Measurements from ENCODE around the gene GAPDHS. TPM values are rescaled to one million over a fixed set of nuclear protein-coding genes. Genes with fewer than 3 reads are reported as not detected.

Gene GAPDHS
- total and polyA plus RNA-seq, 2 donors (not counting 1 experiment from before 2014, with no cell fraction given) = not detected

- ATAC-seq (ENCODE audit: low read depth) = no peak
- POLR2A ChIA-PET = interaction anchor here (0.5 to 0.6 kb wide), 2 partner anchors 17 to 93 kb away, joined by 3 to 6 read pairs; no protein-coding TSS in a partner anchor
- Histone ChIP-seq H3K9ac (ENCODE audit: low read length) (no peak overlapping the region), H4K20me1 (ENCODE audit: control insufficient read depth, insufficient read depth, low read length, poor library complexity, severe bottlenecking) (no peaks in the 10 kb centered on the region), H3K9me3 (ENCODE audit: control extremely low read depth in 1 of 3, control insufficient read depth in 2 of 3, insufficient read depth in 1 of 3, low read length in 2 of 3) (no peaks in the 10 kb centered on the region), H3K36me3 (replicated peaks in 1 of 2; ENCODE audit: control extremely low read depth in 1 of 2, control insufficient read depth in 1 of 2, extremely low read depth in 1 of 2, insufficient read depth in 2 of 2, low read length in 1 of 2) (no peaks in the 10 kb centered on the region), H3K4me3 (ENCODE audit: control extremely low read depth in 1 of 5, extremely low read depth in 1 of 5, insufficient read depth in 1 of 5, low read depth in 2 of 5, low read length in 4 of 5) (no peak overlapping the region), H3K27me3 (replicated peaks in 1 of 4; ENCODE audit: control extremely low read depth in 1 of 4, control insufficient read depth in 3 of 4, insufficient read depth in 4 of 4, low read length in 3 of 4) (peaks cover 0 to 3% (median 0%) of the 10 kb centered on the region in 4 experiments), H2AFZ (ENCODE audit: insufficient read depth, low read depth, low read length, poor library complexity, severe bottlenecking) (no peak overlapping the region), H3K4me2 (replicated peaks; ENCODE audit: low read depth, low read length, poor library complexity, severe bottlenecking) (no peak overlapping the region), H3K79me2 (ENCODE audit: control insufficient read depth, insufficient read depth, low read length) (no peaks in the 10 kb centered on the region), H3K4me1 (ENCODE audit: control insufficient read depth in 2 of 2, insufficient read depth in 2 of 2, low read length in 2 of 2) (peaks cover 19 to 20% of the 10 kb centered on the region in 2 donors), H3K27ac (ENCODE audit: low read length in 2 of 2) (no peak overlapping the region)
- no peak for TF ChIP-seq CTCF (IDR thresholded peaks at IDR 0.05)
- TF ChIP-seq EZH2 (IDR thresholded peaks at IDR 0.05; ENCODE audit: borderline replicate concordance, insufficient read depth, low read depth, low read length, poor library complexity, severe bottlenecking) = no peak
- Mint-ChIP-seq H3K4me3 (no peak overlapping the region), H3K27ac (no peak overlapping the region), H3K4me1 (peaks cover 14% of the 10 kb centered on the region), H3K9me3 (ENCODE audit: insufficient read depth) (no peaks in the 10 kb centered on the region), H3K27me3 (peaks cover 4% of the 10 kb centered on the region)
- 100% methylated on average over 2 of the region's 10 CpGs for WGBS (ENCODE audit: insufficient coverage)
- intact Hi-C loops (cut with micrococcal nuclease) = no loop called here
- no peak for DNase-seq
- CTCF ChIA-PET = interaction anchor here (1.0 to 2.7 kb wide), 5 partner anchors 8 to 219 kb away, joined by 3 to 12 read pairs (median 5); partner anchors contain the start of gene USF2
Observed at GRCh38 chr19:35487656-35488182, 45.5 kb upstream of the GAPDHS start.

- Histone ChIP-seq H3K4me2 (replicated peaks; ENCODE audit: low read depth, low read length, poor library complexity, severe bottlenecking) (no peak overlapping the region), H3K9me3 (ENCODE audit: control extremely low read depth in 1 of 3, control insufficient read depth in 2 of 3, insufficient read depth in 1 of 3, low read length in 2 of 3) (no peaks in the 10 kb centered on the region), H3K27me3 (replicated peaks in 1 of 4; ENCODE audit: control extremely low read depth in 1 of 4, control insufficient read depth in 3 of 4, insufficient read depth in 4 of 4, low read length in 3 of 4) (peaks cover 0 to 5% (median 0%) of the 10 kb centered on the region in 4 experiments), H3K4me3 (ENCODE audit: control extremely low read depth in 1 of 5, extremely low read depth in 1 of 5, insufficient read depth in 1 of 5, low read depth in 2 of 5, low read length in 4 of 5) (no peak overlapping the region), H3K9ac (ENCODE audit: low read length) (no peak overlapping the region), H3K36me3 (replicated peaks in 1 of 2; ENCODE audit: control extremely low read depth in 1 of 2, control insufficient read depth in 1 of 2, extremely low read depth in 1 of 2, insufficient read depth in 2 of 2, low read length in 1 of 2) (no peaks in the 10 kb centered on the region), H2AFZ (ENCODE audit: insufficient read depth, low read depth, low read length, poor library complexity, severe bottlenecking) (no peak overlapping the region), H4K20me1 (ENCODE audit: control insufficient read depth, insufficient read depth, low read length, poor library complexity, severe bottlenecking) (no peaks in the 10 kb centered on the region), H3K27ac (ENCODE audit: low read length in 2 of 2) (no peak overlapping the region), H3K4me1 (ENCODE audit: control insufficient read depth in 2 of 2, insufficient read depth in 2 of 2, low read length in 2 of 2) (peaks cover 18 to 19% of the 10 kb centered on the region in 2 donors), H3K79me2 (ENCODE audit: control insufficient read depth, insufficient read depth, low read length) (no peaks in the 10 kb centered on the region)
- Mint-ChIP-seq H3K9me3 (ENCODE audit: insufficient read depth) (no peaks in the 10 kb centered on the region), H3K4me3 (no peak overlapping the region), H3K27ac (no peak overlapping the region), H3K4me1 (peaks cover 12% of the 10 kb centered on the region), H3K27me3 (peaks cover 7% of the 10 kb centered on the region)
- intact Hi-C loops (cut with micrococcal nuclease) = no loop called here
- ATAC-seq (ENCODE audit: low read depth) (no peak), DNase-seq (no peak)
- WGBS (ENCODE audit: insufficient coverage) = 93% methylated on average over 12 of the region's 16 CpGs
- CTCF ChIA-PET = interaction anchor here (1.0 to 2.3 kb wide), 4 partner anchors 19 to 219 kb away, joined by 3 to 6 read pairs (median 4); partner anchors contain the start of gene USF2
- TF ChIP-seq EZH2 (IDR thresholded peaks at IDR 0.05; ENCODE audit: borderline replicate concordance, insufficient read depth, low read depth, low read length, poor library complexity, severe bottlenecking) = no peak
- TF ChIP-seq CTCF (IDR thresholded peaks at IDR 0.05) = no peak
- POLR2A ChIA-PET = no interaction called here
Observed at GRCh38 chr19:35488677-35489076, 44.6 kb upstream of the GAPDHS start.

Measured in B cell (primary cell).